ENCODE results near the gene GRK2.
A peak's percentile ranks its signal among the peaks of the same experiment; 100 is the strongest.

GRK2 gene

GRCh38 chr11:67247946-67248550 is 18.2 kb upstream of the GRK2 start:
- TF ChIP-seq EGR1 (IDR thresholded peaks at IDR 0.05): no peak
- TF ChIP-seq TAF1 (IDR thresholded peaks at IDR 0.05; ENCODE audit: low read depth): no peak
- no peak for TF ChIP-seq EP300 (IDR thresholded peaks at IDR 0.05; ENCODE audit: borderline replicate concordance)
- no peak for TF ChIP-seq RAD21 (IDR thresholded peaks at IDR 0.05; ENCODE audit: low read depth)
- TF ChIP-seq MAX (IDR thresholded peaks at IDR 0.05): no peak
- no peak for TF ChIP-seq REST (IDR thresholded peaks at IDR 0.05; ENCODE audit: low read depth)
- TF ChIP-seq USF1 (IDR thresholded peaks at IDR 0.05): no peak
- TF ChIP-seq CEBPB (IDR thresholded peaks at IDR 0.05): no peak
- no peak for TF ChIP-seq TEAD4 (IDR thresholded peaks at IDR 0.05)
- TF ChIP-seq ZBTB7A (IDR thresholded peaks at IDR 0.05; ENCODE audit: low read depth): no peak
- no peak for TF ChIP-seq TCF12 (IDR thresholded peaks at IDR 0.05; ENCODE audit: low read depth)
- no peak for TF ChIP-seq NFIC (IDR thresholded peaks at IDR 0.05)
- no peak for TF ChIP-seq FOXM1 (IDR thresholded peaks at IDR 0.05; ENCODE audit: borderline replicate concordance, low read depth)
- no peak for TF ChIP-seq CREB1 (IDR thresholded peaks at IDR 0.05; ENCODE audit: low read depth)
- TF ChIP-seq YY1 (IDR thresholded peaks at IDR 0.05; ENCODE audit: low read depth): no peak

GRCh38 chr11:67248653-67249052 is 17.6 kb upstream of the GRK2 start:
- TF ChIP-seq EP300 (IDR thresholded peaks at IDR 0.05; ENCODE audit: borderline replicate concordance): peak; percentile 78; the same call in 1 of the 2 replicates
- TF ChIP-seq TAF1 (IDR thresholded peaks at IDR 0.05; ENCODE audit: low read depth): 0 out of 2 replicates have a peak, but pooled peaks have one; percentile 27
- TF ChIP-seq TEAD4 (IDR thresholded peaks at IDR 0.05): peak; percentile 91
- TF ChIP-seq RAD21 (IDR thresholded peaks at IDR 0.05; ENCODE audit: low read depth): peak; percentile 30; the same call in 1 of the 2 replicates
- TF ChIP-seq MAX (IDR thresholded peaks at IDR 0.05): peak; percentile 66
- TF ChIP-seq TCF12 (IDR thresholded peaks at IDR 0.05; ENCODE audit: low read depth): peak; percentile 90
- TF ChIP-seq FOXM1 (IDR thresholded peaks at IDR 0.05; ENCODE audit: borderline replicate concordance, low read depth): no peak; the same call in 1 of the 2 replicates
- peak; percentile 94 for TF ChIP-seq NFIC (IDR thresholded peaks at IDR 0.05)
- no peak for TF ChIP-seq EGR1 (IDR thresholded peaks at IDR 0.05)
- no peak for TF ChIP-seq YY1 (IDR thresholded peaks at IDR 0.05; ENCODE audit: low read depth)
- TF ChIP-seq CEBPB (IDR thresholded peaks at IDR 0.05): peak; percentile 18; the same call in 1 of the 2 replicates
- TF ChIP-seq USF1 (IDR thresholded peaks at IDR 0.05): peak; percentile 81

- no peak for TF ChIP-seq TAF1 (IDR thresholded peaks at IDR 0.05; ENCODE audit: low read depth)
- no peak for TF ChIP-seq RAD21 (IDR thresholded peaks at IDR 0.05; ENCODE audit: low read depth)
- TF ChIP-seq NFIC (IDR thresholded peaks at IDR 0.05): no peak
- TF ChIP-seq CEBPB (IDR thresholded peaks at IDR 0.05): no peak
- no peak for TF ChIP-seq YY1 (IDR thresholded peaks at IDR 0.05; ENCODE audit: low read depth)
- no peak for TF ChIP-seq USF1 (IDR thresholded peaks at IDR 0.05)
- no peak for TF ChIP-seq CREB1 (IDR thresholded peaks at IDR 0.05; ENCODE audit: low read depth)
- no peak for TF ChIP-seq EP300 (IDR thresholded peaks at IDR 0.05; ENCODE audit: borderline replicate concordance)
- no peak for TF ChIP-seq ZBTB7A (IDR thresholded peaks at IDR 0.05; ENCODE audit: low read depth)
- TF ChIP-seq TEAD4 (IDR thresholded peaks at IDR 0.05): no peak
- no peak for TF ChIP-seq REST (IDR thresholded peaks at IDR 0.05; ENCODE audit: low read depth)
- TF ChIP-seq MAX (IDR thresholded peaks at IDR 0.05): no peak
- no peak for TF ChIP-seq EGR1 (IDR thresholded peaks at IDR 0.05)
- TF ChIP-seq TCF12 (IDR thresholded peaks at IDR 0.05; ENCODE audit: low read depth): no peak
Measured at GRCh38 chr11:67250059-67251043, 15.9 kb upstream of the GRK2 start.

- TF ChIP-seq YY1 (IDR thresholded peaks at IDR 0.05; ENCODE audit: low read depth) (no peak), NFIC (IDR thresholded peaks at IDR 0.05) (no peak), FOXM1 (IDR thresholded peaks at IDR 0.05; ENCODE audit: borderline replicate concordance, low read depth) (no peak), EGR1 (IDR thresholded peaks at IDR 0.05) (no peak), REST (IDR thresholded peaks at IDR 0.05; ENCODE audit: low read depth) (no peak)
Measured at GRCh38 chr11:67251841-67252240, 14.4 kb upstream of the GRK2 start.
